Transverse colon (tissue), 4 donors: ENCODE measurements around the gene GPC6. TPM values are rescaled to one million over a fixed set of nuclear protein-coding genes. Genes with fewer than 3 reads are reported as not detected.

ENCODE experiments used
- DNase-seq: peaks from one replicate; pipeline ENCODE4 v3.0.0-alpha.2; 2019
- H3K27ac ChIP-seq, 4 donors: fragments of 200-600 bp; sonication (generic); 2 replicates each; pipeline ENCODE4 v1.5.1; 2016 to 2018; ENCODE audit warnings: inconsistent platforms in 4 of 4
- H3K27me3 ChIP-seq: fragments of 200-600 bp; sonication (generic); 2 replicates; pipeline ENCODE4 v1.5.1; 2017; ENCODE audit warnings: inconsistent platforms
- H3K36me3 ChIP-seq, 4 donors: fragments of 200-600 bp; sonication (generic); 2 replicates each; pipeline ENCODE4 v1.5.1; 2017 to 2019; ENCODE audit warnings: inconsistent platforms in 4 of 4
- H3K4me1 ChIP-seq, 4 donors: fragments of 200-600 bp; sonication (generic); 2 replicates each; pipeline ENCODE4 v1.5.1; 2017 to 2020; ENCODE audit warnings: inconsistent platforms in 4 of 4
- H3K4me3 ChIP-seq, 4 donors: fragments of 200-600 bp; sonication (generic); 1 replicate in 1 of 4; 2 replicates in 3 of 4; pipeline versions ENCODE4 v1.5.1 to v1.6.1; 2017 to 2019; ENCODE audit warnings: inconsistent platforms in 4 of 4
- H3K9me3 ChIP-seq, 2 donors: fragments of 200-600 bp; sonication (generic); 2 replicates each; pipeline ENCODE4 v1.5.1; 2017 to 2019; ENCODE audit warnings: inconsistent platforms in 2 of 2
- EP300 ChIP-seq: sonication (generic); formaldehyde crosslinking; IDR thresholded peaks from one replicate; pipeline ENCODE4 v1.6.1; 2017; ENCODE audit warnings: antibody characterized with exemption, low read depth
- POLR2A ChIP-seq: fragments of 450-650 bp; IDR thresholded peaks from one replicate; pipeline ENCODE4 v1.6.1; 2016; ENCODE audit warnings: antibody characterized with exemption, mild to moderate bottlenecking, moderate library complexity
- POLR2AphosphoS5 ChIP-seq, 3 donors: sonication (generic); formaldehyde crosslinking; IDR thresholded peaks; one replicate each; pipeline ENCODE4 v1.6.1; 2016; ENCODE audit warnings: antibody characterized with exemption in 3 of 3
- WGBS, 2 donors: methylation state at CpG; one replicate each; pipeline ENCODE4 v1.1.5; 2018; ENCODE audit warnings: low coverage in 1 of 2; 5-methylcytosine and 5-hydroxymethylcytosine counted together
- in situ Hi-C, 4 donors: fragments of 200-750 bp; cut with MboI; loops; one replicate each; pipeline versions ENCODE4 v1.15.0 to v1.15.1; 2017; ENCODE audit warnings: low sequenced_read_pairs in 3 of 4, low pct_ligation_motif_present in 1 of 4, low pct_unique_long_range_greater_than_20kb in 1 of 4
- intact Hi-C: fragments of 100-400 bp; cut with DNase I; formaldehyde crosslinking; loops from one replicate; pipeline ENCODE4 v1.15.1; 2023; ENCODE audit warnings: low total_unique reads
- total RNA-seq, 4 donors: library from RNA; depleted of rRNA; stranded (reverse); fragments of >200 nt; gene quantifications; one replicate each; pipeline ENCODE4 v1.1.0, GENCODE V29; 2016
- TF ChIP-seq, protein P1 (sequence below), 5 experiments: fragments of 200-600 bp in 3 of 5; fragments of 450-650 bp in 2 of 5; sonication (generic) in 3 of 5; IDR thresholded peaks; 1 replicate in 2 of 5; 2 replicates in 3 of 5; pipeline ENCODE4 v1.5.1; 2016 to 2017; ENCODE audit warnings: antibody characterized with exemption in 5 of 5, inconsistent platforms in 3 of 5, mild to moderate bottlenecking in 2 of 5, moderate library complexity in 1 of 5

GPC6 gene
- total RNA-seq, 4 donors from 2014 or later, result 0.75 to 5.7 (median 4.0) TPM

DNA sequence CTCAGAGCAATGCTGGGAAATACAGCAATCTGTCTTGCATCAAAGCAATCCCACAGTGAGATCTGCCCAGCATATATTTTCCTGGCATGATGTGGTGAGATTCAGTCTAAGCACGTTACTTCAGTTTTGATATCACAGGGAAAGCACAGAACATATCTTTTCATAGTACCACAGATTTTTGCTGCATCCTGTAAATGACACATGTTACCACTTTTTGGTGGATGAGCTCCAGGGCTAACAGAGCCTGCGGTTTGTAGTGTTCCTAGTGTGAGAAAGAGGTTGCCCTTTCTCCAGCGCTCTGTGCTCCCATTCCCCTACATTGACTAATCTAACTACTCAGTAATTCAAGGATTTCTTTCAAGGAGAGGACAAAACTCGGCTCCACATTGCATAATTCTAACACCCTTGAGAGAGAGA is 409.0 kb downstream of the GPC6 start:
- no peak for TF ChIP-seq POLR2A
- TF ChIP-seq, protein P1, sequence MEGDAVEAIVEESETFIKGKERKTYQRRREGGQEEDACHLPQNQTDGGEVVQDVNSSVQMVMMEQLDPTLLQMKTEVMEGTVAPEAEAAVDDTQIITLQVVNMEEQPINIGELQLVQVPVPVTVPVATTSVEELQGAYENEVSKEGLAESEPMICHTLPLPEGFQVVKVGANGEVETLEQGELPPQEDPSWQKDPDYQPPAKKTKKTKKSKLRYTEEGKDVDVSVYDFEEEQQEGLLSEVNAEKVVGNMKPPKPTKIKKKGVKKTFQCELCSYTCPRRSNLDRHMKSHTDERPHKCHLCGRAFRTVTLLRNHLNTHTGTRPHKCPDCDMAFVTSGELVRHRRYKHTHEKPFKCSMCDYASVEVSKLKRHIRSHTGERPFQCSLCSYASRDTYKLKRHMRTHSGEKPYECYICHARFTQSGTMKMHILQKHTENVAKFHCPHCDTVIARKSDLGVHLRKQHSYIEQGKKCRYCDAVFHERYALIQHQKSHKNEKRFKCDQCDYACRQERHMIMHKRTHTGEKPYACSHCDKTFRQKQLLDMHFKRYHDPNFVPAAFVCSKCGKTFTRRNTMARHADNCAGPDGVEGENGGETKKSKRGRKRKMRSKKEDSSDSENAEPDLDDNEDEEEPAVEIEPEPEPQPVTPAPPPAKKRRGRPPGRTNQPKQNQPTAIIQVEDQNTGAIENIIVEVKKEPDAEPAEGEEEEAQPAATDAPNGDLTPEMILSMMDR (IDR thresholded peaks at IDR 0.05), result no peak
- TF ChIP-seq EP300, result no peak
- TF ChIP-seq POLR2AphosphoS5 (IDR thresholded peaks at IDR 0.05), result no peak
- intact Hi-C loops, result no loop called here
- in situ Hi-C loops, result no loop called here
- H3K36me3 ChIP-seq, result no peaks in the 10 kb centered on the region
- H3K27ac ChIP-seq, result no peak overlapping the region
- H3K9me3 ChIP-seq, result no peaks in the 10 kb centered on the region
- H3K27me3 ChIP-seq, result no peaks in the 10 kb centered on the region
- no peak for DNase-seq
- 47 to 72% methylated on average over 4 of the region's 4 CpGs for WGBS, 2 donors
- H3K4me1 ChIP-seq, result no peaks in the 10 kb centered on the region
- no peak overlapping the region for H3K4me3 ChIP-seq

DNA sequence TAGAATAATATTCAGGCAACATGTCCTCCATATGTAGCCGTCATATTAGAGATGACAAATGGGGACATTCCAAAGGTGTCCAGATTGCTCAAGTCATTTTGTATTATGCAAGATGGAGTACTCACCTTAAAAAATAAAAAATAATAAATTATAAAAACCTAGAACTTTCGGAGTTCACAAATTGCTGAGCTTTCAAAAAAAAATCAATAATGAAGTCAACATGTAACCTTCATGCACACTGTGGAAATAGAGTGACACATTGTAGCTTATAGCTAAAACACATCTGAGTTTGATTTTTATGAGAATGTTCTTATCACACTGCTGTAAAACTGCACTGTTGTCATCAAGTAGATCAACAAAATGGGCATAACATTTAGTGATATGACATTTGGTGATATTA is 411.2 kb downstream of the GPC6 start:
- H3K4me1 ChIP-seq, result no peaks in the 10 kb centered on the region
- WGBS, 2 donors, result 87 to 93% methylated on average over 2 of the region's 2 CpGs
- no peak overlapping the region for H3K27ac ChIP-seq
- H3K36me3 ChIP-seq, result no peaks in the 10 kb centered on the region
- no peak overlapping the region for H3K4me3 ChIP-seq
- intact Hi-C loops, result no loop called here
- in situ Hi-C loops, result no loop called here
- no peaks in the 10 kb centered on the region for H3K27me3 ChIP-seq
- no peaks in the 10 kb centered on the region for H3K9me3 ChIP-seq
- no peak for DNase-seq
- TF ChIP-seq, protein P1 (IDR thresholded peaks at IDR 0.05), result no peak
- TF ChIP-seq POLR2AphosphoS5 (IDR thresholded peaks at IDR 0.05), result no peak

DNA sequence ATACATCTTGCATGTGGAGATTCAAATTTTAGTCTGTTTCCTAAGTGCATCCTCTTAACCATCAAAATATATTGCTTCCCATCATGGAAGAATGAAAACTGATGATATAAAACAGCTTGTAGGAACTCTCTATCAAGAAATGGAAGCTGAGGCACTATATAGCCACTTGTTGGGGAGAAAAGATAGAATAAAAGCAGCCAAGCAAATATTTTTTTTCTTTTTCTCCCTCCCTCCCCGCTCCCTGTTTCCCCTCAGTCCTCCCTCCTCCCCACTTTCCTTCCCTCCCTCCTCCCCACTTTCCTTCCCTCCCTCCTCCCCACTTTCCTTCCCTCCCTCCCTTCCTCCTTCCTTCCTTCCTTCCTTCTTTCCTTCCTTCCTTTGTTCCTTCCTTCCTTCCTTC is 413.8 kb downstream of the GPC6 start:
- Histone ChIP-seq H3K4me1 (no peaks in the 10 kb centered on the region), H3K27me3 (no peaks in the 10 kb centered on the region), H3K36me3 (no peaks in the 10 kb centered on the region), H3K9me3 (no peaks in the 10 kb centered on the region), H3K4me3 (no peak overlapping the region), H3K27ac (no peak overlapping the region)
- no peak for DNase-seq
- intact Hi-C loops (no loop called here), in situ Hi-C loops (no loop called here)
- no peak for TF ChIP-seq EP300
- TF ChIP-seq, protein P1 (IDR thresholded peaks at IDR 0.05), result no peak
- no peak for TF ChIP-seq POLR2A
- TF ChIP-seq POLR2AphosphoS5 (IDR thresholded peaks at IDR 0.05), result no peak
- WGBS, 2 donors, result 100% methylated on average over 1 of the region's 1 CpG; no CpG with 5 or more reads in 1 of the 2 donors

- 38 to 64% methylated on average over 7 of the region's 7 CpGs for WGBS, 2 donors
- Histone ChIP-seq H3K36me3 (no peaks in the 10 kb centered on the region), H3K27me3 (no peaks in the 10 kb centered on the region), H3K4me3 (no peak overlapping the region), H3K27ac (no peak overlapping the region), H3K4me1 (no peaks in the 10 kb centered on the region), H3K9me3 (no peaks in the 10 kb centered on the region)
- no peak for DNase-seq
- intact Hi-C loops, result no loop called here
- TF ChIP-seq, protein P1 (IDR thresholded peaks at IDR 0.05), result no peak
- no peak for TF ChIP-seq POLR2AphosphoS5 (IDR thresholded peaks at IDR 0.05)
- TF ChIP-seq POLR2A, result no peak
- TF ChIP-seq EP300, result no peak
- in situ Hi-C loops, result no loop called here
Measured at GRCh38 chr13:93646245-93646644, 419.6 kb downstream of the GPC6 start.
